Osteoblast (primary cell): ENCODE measurements around the gene UBA52. TPM values are rescaled to one million over a fixed set of nuclear protein-coding genes. Genes with fewer than 3 reads are reported as not detected.
"Not testable (repeated sequence)": the region's sequence is repeated elsewhere in the genome, so short reads cannot be mapped to it uniquely, and the experiment has no call there.

ENCODE experiments used
- DNase-seq: peaks from one replicate; pipeline ENCODE4 v3.0.0; 2011; ENCODE audit warnings: low spot score, mixed read lengths; ENCODE audit not compliant: insufficient read length; ENCODE audit errors: missing footprints
- H2AFZ ChIP-seq: 2 replicates; pipeline ENCODE4 v1.6.0; 2011; ENCODE audit warnings: mild to moderate bottlenecking, low read length
- H3K27ac ChIP-seq: 2 replicates; pipeline ENCODE4 v1.5.1; 2011; ENCODE audit warnings: mild to moderate bottlenecking, low read depth, low read length, moderate library complexity
- H3K27me3 ChIP-seq: 2 replicates; pipeline ENCODE4 v1.6.0; 2012; ENCODE audit warnings: mild to moderate bottlenecking, control low read depth, inconsistent platforms, low read length, moderate library complexity; ENCODE audit not compliant: insufficient read depth
- H3K36me3 ChIP-seq: 2 replicates; pipeline ENCODE4 v1.5.1; 2011; ENCODE audit warnings: mild to moderate bottlenecking, low read length, control low read depth, moderate library complexity; ENCODE audit not compliant: insufficient read depth
- H3K4me1 ChIP-seq: 2 replicates; pipeline ENCODE4 v1.5.1; 2011; ENCODE audit warnings: mild to moderate bottlenecking, low read length, control low read depth, moderate library complexity; ENCODE audit not compliant: insufficient read depth
- H3K4me2 ChIP-seq: 2 replicates; pipeline ENCODE4 v1.6.0; 2011; ENCODE audit warnings: mild to moderate bottlenecking, low read length; ENCODE audit not compliant: insufficient read depth
- H3K4me3 ChIP-seq: fragments of 200-600 bp; sonication (generic); 3 replicates; pipeline ENCODE4 v1.5.1; 2012; ENCODE audit warnings: mild to moderate bottlenecking, low read length, inconsistent platforms; ENCODE audit not compliant: insufficient read depth
- H3K79me2 ChIP-seq: 2 replicates; pipeline ENCODE4 v1.6.0; 2012; ENCODE audit warnings: mild to moderate bottlenecking, low read length, control low read depth, inconsistent platforms; ENCODE audit not compliant: insufficient read depth
- H3K9me3 ChIP-seq: 2 replicates; pipeline ENCODE4 v1.5.1; 2011; ENCODE audit warnings: low read depth, low read length, control low read depth
- H4K20me1 ChIP-seq: 2 replicates; pipeline ENCODE4 v1.6.0; 2012; ENCODE audit warnings: mild to moderate bottlenecking, low read length, control low read depth; ENCODE audit not compliant: insufficient read depth
- CTCF ChIP-seq: IDR thresholded peaks from 2 replicates; pipeline ENCODE4 v1.5.1; 2011; ENCODE audit warnings: mild to moderate bottlenecking, low read depth, low read length, moderate library complexity; ENCODE audit errors: extremely low read depth
- total RNA-seq: library from RNA; depleted of rRNA; stranded (reverse); fragments of >200 nt; gene quantifications from 2 replicates; pipeline ENCODE4 v1.2.3, GENCODE V29; 2012

UBA52 gene
- total RNA-seq, 1 donor: 554 TPM

DNA sequence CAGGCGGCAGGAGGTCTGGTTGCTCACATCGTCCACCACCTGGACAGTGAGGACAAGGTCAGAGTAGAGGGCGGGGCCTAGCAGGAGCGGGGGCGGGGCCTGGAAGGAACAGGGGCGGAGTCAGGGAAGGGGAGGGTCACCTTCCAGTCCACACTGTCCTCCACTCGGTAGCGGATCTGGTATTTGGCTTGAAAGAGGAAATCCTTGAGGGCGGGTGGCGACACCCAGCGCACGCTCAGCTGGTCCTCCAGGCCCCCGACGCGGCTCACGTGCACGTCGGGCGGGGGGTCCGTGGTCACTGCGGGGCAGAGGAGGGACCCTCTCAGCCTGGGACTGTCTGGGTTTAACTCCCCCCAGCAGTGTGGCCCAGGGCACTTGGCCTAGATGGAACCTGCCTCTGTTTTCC is 25.1 kb downstream of the UBA52 start:
- peak; percentile 92 for DNase-seq
- no peak for TF ChIP-seq CTCF
- H3K36me3 ChIP-seq: no peaks in the 10 kb centered on the region
- H3K9me3 ChIP-seq: no peaks in the 10 kb centered on the region
- H3K4me1 ChIP-seq: peaks cover 3% of the 10 kb centered on the region
- H2AFZ ChIP-seq: no peak overlapping the region
- no peak overlapping the region for H3K4me3 ChIP-seq
- no peak overlapping the region for H3K4me2 ChIP-seq
- H3K79me2 ChIP-seq: no peaks in the 10 kb centered on the region
- H3K27ac ChIP-seq: no peak overlapping the region
- H3K27me3 ChIP-seq: no peaks in the 10 kb centered on the region
- peaks cover 5% of the 10 kb centered on the region for H4K20me1 ChIP-seq

GRCh38 chr19:18597809-18598660 is 26.4 kb downstream of the UBA52 start:
- no peaks in the 10 kb centered on the region for H3K9me3 ChIP-seq
- H3K4me1 ChIP-seq: peaks cover 3% of the 10 kb centered on the region
- H3K27me3 ChIP-seq: no peaks in the 10 kb centered on the region
- no peak overlapping the region for H3K4me3 ChIP-seq
- peaks cover 5% of the 10 kb centered on the region for H4K20me1 ChIP-seq
- no peak overlapping the region for H2AFZ ChIP-seq
- no peak overlapping the region for H3K4me2 ChIP-seq
- peak; percentile 80 for DNase-seq
- no peaks in the 10 kb centered on the region for H3K36me3 ChIP-seq
- H3K27ac ChIP-seq: no peak overlapping the region
- no peaks in the 10 kb centered on the region for H3K79me2 ChIP-seq
- no peak for TF ChIP-seq CTCF

DNA sequence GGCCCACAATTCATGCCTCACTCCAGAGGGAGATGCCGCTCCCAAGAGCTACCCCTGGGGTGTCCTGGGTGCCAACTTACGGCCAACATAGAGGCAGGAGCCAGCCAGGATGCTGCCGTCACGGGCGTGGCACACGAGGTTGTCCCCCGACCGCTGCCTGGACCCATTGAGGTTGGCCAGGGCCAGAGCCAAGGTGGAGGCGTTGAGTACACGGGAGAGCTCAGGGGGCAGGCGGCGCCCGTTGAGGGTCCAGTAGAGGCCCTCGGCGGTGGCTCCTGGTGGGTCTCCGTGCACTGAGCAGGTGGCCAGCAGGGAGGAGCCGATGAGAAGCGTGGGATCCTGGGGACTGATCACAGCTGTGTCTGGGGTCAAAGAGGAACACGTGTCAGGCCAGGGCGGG is 27.8 kb downstream of the UBA52 start:
- no peak overlapping the region for H3K4me3 ChIP-seq
- no peak for TF ChIP-seq CTCF
- H4K20me1 ChIP-seq: no peaks in the 10 kb centered on the region
- no peaks in the 10 kb centered on the region for H3K4me1 ChIP-seq
- H3K27me3 ChIP-seq: no peaks in the 10 kb centered on the region
- no peaks in the 10 kb centered on the region for H3K79me2 ChIP-seq
- H3K9me3 ChIP-seq: no peaks in the 10 kb centered on the region
- H3K4me2 ChIP-seq: no peak overlapping the region
- H2AFZ ChIP-seq: no peak overlapping the region
- no peak overlapping the region for H3K27ac ChIP-seq
- no peak for DNase-seq
- H3K36me3 ChIP-seq: no peaks in the 10 kb centered on the region

GRCh38 chr19:18600692-18601397 is 29.2 kb downstream of the UBA52 start:
- H3K4me3 ChIP-seq, H3K27me3 ChIP-seq, H3K4me1 ChIP-seq, H2AFZ ChIP-seq, H3K9me3 ChIP-seq, H3K36me3 ChIP-seq, H3K4me2 ChIP-seq, H3K79me2 ChIP-seq, H3K27ac ChIP-seq, H4K20me1 ChIP-seq: not testable (repeated sequence)
- peak; percentile 45 for DNase-seq
